Thyroid gland (tissue), 4 donors: Measurements from ENCODE around the gene OGFRL1. TPM values are rescaled to one million over a fixed set of nuclear protein-coding genes. Genes with fewer than 3 reads are reported as not detected.

Experiments used
- DNase-seq, 2 donors: peaks; one replicate each; pipeline ENCODE4 v3.0.0-alpha.2; 2019
- H3K27ac ChIP-seq, 3 donors: fragments of 200-600 bp; sonication (generic); 1 replicate in 2 of 3; 2 replicates in 1 of 3; pipeline ENCODE4 v1.5.1; 2016 to 2019; ENCODE audit warnings: mild to moderate bottlenecking in 1 of 3, moderate library complexity in 1 of 3
- H3K27me3 ChIP-seq: fragments of 200-600 bp; sonication (generic); one replicate; pipeline ENCODE4 v1.5.1; 2019
- H3K36me3 ChIP-seq, 2 donors: fragments of 200-600 bp; sonication (generic); one replicate each; pipeline ENCODE4 v1.5.1; 2016 to 2019
- H3K4me1 ChIP-seq, 2 donors: fragments of 200-600 bp; sonication (generic); one replicate each; pipeline ENCODE4 v1.5.1; 2017 to 2019
- H3K4me3 ChIP-seq, 3 donors: fragments of 200-600 bp; sonication (generic); replicated peaks in 1 of 3; 1 replicate in 2 of 3; 2 replicates in 1 of 3; pipeline ENCODE4 v1.5.1; 2016; ENCODE audit warnings: mild to moderate bottlenecking in 1 of 3
- H3K9me3 ChIP-seq: fragments of 200-600 bp; sonication (generic); one replicate; pipeline ENCODE4 v1.5.1; 2017
- CTCF ChIP-seq, 6 experiments: fragments of 200-600 bp in 3 of 6; fragments of 450-650 bp in 3 of 6; sonication (generic) in 3 of 6; IDR thresholded peaks; one replicate each; pipeline ENCODE4 v1.5.1; 2016 to 2019; ENCODE audit warnings: antibody characterized with exemption in 6 of 6, mild to moderate bottlenecking in 2 of 6, inconsistent platforms in 1 of 6, moderate library complexity in 1 of 6
- POLR2A ChIP-seq, 2 donors: fragments of 450-650 bp; IDR thresholded peaks; one replicate each; pipeline ENCODE4 v1.6.1; 2017; ENCODE audit warnings: antibody characterized with exemption in 2 of 2, mild to moderate bottlenecking in 2 of 2, moderate library complexity in 1 of 2
- WGBS, 2 donors: methylation state at CpG; one replicate each; pipeline ENCODE4 v1.1.5; 2017; 5-methylcytosine and 5-hydroxymethylcytosine counted together
- intact Hi-C: fragments of 100-400 bp; cut with DNase I; formaldehyde crosslinking; loops from one replicate; pipeline ENCODE4 v1.15.1; 2023
- total RNA-seq, 4 donors: library from RNA; depleted of rRNA; stranded (reverse); fragments of >200 nt; gene quantifications; one replicate each; pipeline ENCODE4 v1.2.3, GENCODE V29; 2016

OGFRL1 gene
- total RNA-seq, 4 donors from 2014 or later, result 12.1 to 27.3 (median 18.0) TPM

GRCh38 chr6:71284785-71285184 lies 3.8 kb upstream of the OGFRL1 start:
- intact Hi-C loops, result no loop called here
- no peaks in the 10 kb centered on the region for H3K27me3 ChIP-seq
- TF ChIP-seq POLR2A (IDR thresholded peaks at IDR 0.05) (no peak), CTCF (IDR thresholded peaks at IDR 0.05) (no peak)
- no peak overlapping the region for H3K4me3 ChIP-seq
- no peaks in the 10 kb centered on the region for H3K36me3 ChIP-seq
- H3K27ac ChIP-seq, result no peak overlapping the region
- no peaks in the 10 kb centered on the region for H3K9me3 ChIP-seq
- H3K4me1 ChIP-seq, result peaks cover 0 to 8% of the 10 kb centered on the region in 2 donors
- DNase-seq, result no peak

- H3K9me3 ChIP-seq, result no peaks in the 10 kb centered on the region
- H3K27ac ChIP-seq, result peak overlapping the region in 2 of 3 donors; percentile 91 to 95
- TF ChIP-seq CTCF (IDR thresholded peaks at IDR 0.05), result no peak
- TF ChIP-seq POLR2A (IDR thresholded peaks at IDR 0.05), result no peak
- H3K27me3 ChIP-seq, result no peaks in the 10 kb centered on the region
- peaks cover 0 to 14% of the 10 kb centered on the region in 2 donors for H3K4me1 ChIP-seq
- H3K4me3 ChIP-seq, result no peak overlapping the region
- DNase-seq, result peak in 1 of 2 donors; percentile 8
- WGBS, 2 donors, result 84 to 92% methylated on average over 7 of the region's 7 CpGs
- no peaks in the 10 kb centered on the region for H3K36me3 ChIP-seq
- intact Hi-C loops, result no loop called here
Measured at GRCh38 chr6:71287038-71287437, 1.6 kb upstream of the OGFRL1 start.

GRCh38 chr6:71287926-71288227 lies 734 bp upstream of the OGFRL1 start:
- no peak for DNase-seq
- Histone ChIP-seq H3K27ac (peak overlapping the region; percentile 88 to 95 (median 91)), H3K36me3 (no peaks in the 10 kb centered on the region), H3K4me3 (peak overlapping the region in 1 of 3 donors; percentile 68), H3K4me1 (peaks cover 0 to 14% of the 10 kb centered on the region in 2 donors), H3K9me3 (no peaks in the 10 kb centered on the region), H3K27me3 (no peaks in the 10 kb centered on the region)
- TF ChIP-seq CTCF (IDR thresholded peaks at IDR 0.05), result no peak
- TF ChIP-seq POLR2A (IDR thresholded peaks at IDR 0.05), result no peak
- WGBS, 2 donors, result 13 to 15% methylated on average over 5 of the region's 5 CpGs
- intact Hi-C loops, result no loop called here

DNA sequence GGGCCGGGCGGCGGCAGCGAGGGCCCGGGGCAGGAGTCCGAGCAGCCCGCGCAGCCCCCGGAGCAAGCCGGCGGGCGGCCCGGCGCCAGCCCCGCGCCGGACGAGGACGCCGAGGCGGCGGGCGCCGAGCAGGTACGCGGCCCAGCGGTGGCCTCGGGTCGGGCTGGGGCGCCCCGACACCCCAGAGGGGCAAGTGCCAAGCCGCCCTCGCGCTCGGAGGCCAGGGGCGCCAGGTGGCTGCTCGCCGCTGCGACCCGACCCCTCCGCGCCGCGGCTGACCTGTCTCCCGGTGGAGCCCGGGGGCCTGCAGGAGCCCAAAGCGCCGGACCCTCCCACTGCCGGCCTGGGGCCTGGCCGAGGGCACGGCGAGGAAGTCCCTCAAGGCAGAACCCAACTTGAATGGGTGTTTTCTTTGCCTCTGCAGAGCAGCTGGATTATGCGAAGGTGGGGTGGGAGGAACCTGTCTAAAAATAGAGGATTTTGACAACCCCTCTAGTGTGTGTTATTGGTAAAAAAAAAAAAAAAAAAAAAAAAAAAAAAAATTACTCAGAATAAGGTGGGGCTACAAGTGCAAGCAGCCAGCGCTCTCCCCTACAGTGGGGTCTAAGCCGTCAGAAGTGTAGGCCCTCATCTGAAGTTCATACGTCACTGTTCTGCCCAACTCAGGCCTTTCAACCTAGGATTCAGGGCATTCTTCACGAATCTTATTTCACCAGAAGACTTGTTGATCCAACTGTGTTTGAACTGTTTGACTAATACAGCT lies 609 bp downstream of the OGFRL1 start:
- Histone ChIP-seq H3K27me3 (no peaks in the 10 kb centered on the region), H3K4me3 (peak overlapping the region in 2 of 3 donors; percentile 53 to 68), H3K27ac (peak overlapping the region in 2 of 3 donors; percentile 61 to 95), H3K4me1 (peaks cover 0 to 14% of the 10 kb centered on the region in 2 donors), H3K9me3 (no peaks in the 10 kb centered on the region), H3K36me3 (no peaks in the 10 kb centered on the region)
- 8 to 10% methylated on average over 8 to 11 of the region's 57 CpGs for whole genome bisulfite sequencing, 2 donors
- intact Hi-C loops, result no loop called here
- peak; percentile 38 to 45 for DNase-seq
- TF ChIP-seq CTCF (IDR thresholded peaks at IDR 0.05) (no peak), POLR2A (IDR thresholded peaks at IDR 0.05) (no peak)

DNA sequence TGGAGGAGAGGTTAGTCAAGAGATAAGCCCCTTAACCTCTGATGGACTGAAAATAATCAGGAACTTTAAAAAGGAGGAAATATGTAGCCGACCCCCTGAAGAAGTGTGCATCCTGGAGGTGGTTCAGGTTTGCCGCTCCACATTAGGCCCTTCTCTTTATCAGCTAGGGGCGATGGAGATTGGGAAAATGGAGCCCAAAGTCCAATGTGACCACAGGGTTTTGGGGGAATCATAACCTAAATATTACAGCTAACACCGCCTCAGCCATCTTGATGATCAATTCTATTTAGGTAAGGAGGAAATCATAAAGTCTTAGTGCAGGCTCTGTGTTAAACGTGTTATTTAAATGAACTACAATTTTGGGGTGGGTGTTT lies 1.2 kb downstream of the OGFRL1 start:
- intact Hi-C loops, result no loop called here
- H3K9me3 ChIP-seq, result no peaks in the 10 kb centered on the region
- no peaks in the 10 kb centered on the region for H3K36me3 ChIP-seq
- TF ChIP-seq CTCF (IDR thresholded peaks at IDR 0.05) (no peak), POLR2A (IDR thresholded peaks at IDR 0.05) (no peak)
- peak overlapping the region in 1 of 3 donors; percentile 68 for H3K4me3 ChIP-seq
- 83 to 91% methylated on average over 5 of the region's 5 CpGs for WGBS, 2 donors
- H3K27me3 ChIP-seq, result no peaks in the 10 kb centered on the region
- peak overlapping the region in 1 of 3 donors; percentile 61 for H3K27ac ChIP-seq
- no peak for DNase-seq
- H3K4me1 ChIP-seq, result peaks cover 0 to 14% of the 10 kb centered on the region in 2 donors
